Stimulated activated naive CD8-positive, alpha-beta T cell treated with anti-CD3 and anti-CD28 coated beads, Interleukin-15, amount 100 ng/mL, for 72 hours (primary cell): ENCODE results near the gene FEV.

ENCODE experiments used
- ATAC-seq: fragments of 150-1000 bp; cut with Tn5 transposase; 2 replicates; pipeline ENCODE4 v1.10.0; 2021; ENCODE audit warnings: mild to moderate bottlenecking, moderate library complexity
- DNase-seq, 2 donors: peaks; one replicate each; pipeline ENCODE4 v3.0.0; 2021 to 2022
- H3K27ac Mint-ChIP-seq, 2 donors: one replicate each; pipeline ENCODE4 v1.8.0; 2022; ENCODE audit warnings: mild to moderate bottlenecking in 2 of 2, mixed read lengths in 2 of 2, moderate library complexity in 2 of 2
- H3K27me3 Mint-ChIP-seq: one replicate; pipeline ENCODE4 v1.8.0; 2022; ENCODE audit warnings: mixed read lengths
- H3K4me1 Mint-ChIP-seq: one replicate; pipeline ENCODE4 v1.8.0; 2022; ENCODE audit warnings: mild to moderate bottlenecking, mixed read lengths
- H3K4me3 Mint-ChIP-seq, 2 donors: one replicate each; pipeline ENCODE4 v1.8.0; 2022; ENCODE audit warnings: mild to moderate bottlenecking in 2 of 2, mixed read lengths in 2 of 2, moderate library complexity in 1 of 2
- H3K9me3 Mint-ChIP-seq, 2 donors: one replicate each; pipeline ENCODE4 v1.8.0; 2022; ENCODE audit warnings: mixed read lengths in 2 of 2

The FEV gene

GRCh38 chr2:218975060-218975777, 9.8 kb downstream of the FEV start:
- peaks cover 11% of the 10 kb centered on the region for H3K4me1 Mint-ChIP-seq
- H3K27me3 Mint-ChIP-seq = peaks cover 77% of the 10 kb centered on the region
- DNase-seq (no peak), ATAC-seq (no peak)
- H3K9me3 Mint-ChIP-seq = no peaks in the 10 kb centered on the region
- H3K27ac Mint-ChIP-seq = no peak overlapping the region
- no peak overlapping the region for H3K4me3 Mint-ChIP-seq

GRCh38 chr2:218970894-218971293, 14.1 kb downstream of the FEV start:
- DNase-seq (no peak), ATAC-seq (no peak)
- Mint-ChIP-seq H3K4me1 (no peaks in the 10 kb centered on the region), H3K27me3 (peaks cover 71% of the 10 kb centered on the region), H3K27ac (no peak overlapping the region), H3K4me3 (no peak overlapping the region), H3K9me3 (no peaks in the 10 kb centered on the region)

DNA sequence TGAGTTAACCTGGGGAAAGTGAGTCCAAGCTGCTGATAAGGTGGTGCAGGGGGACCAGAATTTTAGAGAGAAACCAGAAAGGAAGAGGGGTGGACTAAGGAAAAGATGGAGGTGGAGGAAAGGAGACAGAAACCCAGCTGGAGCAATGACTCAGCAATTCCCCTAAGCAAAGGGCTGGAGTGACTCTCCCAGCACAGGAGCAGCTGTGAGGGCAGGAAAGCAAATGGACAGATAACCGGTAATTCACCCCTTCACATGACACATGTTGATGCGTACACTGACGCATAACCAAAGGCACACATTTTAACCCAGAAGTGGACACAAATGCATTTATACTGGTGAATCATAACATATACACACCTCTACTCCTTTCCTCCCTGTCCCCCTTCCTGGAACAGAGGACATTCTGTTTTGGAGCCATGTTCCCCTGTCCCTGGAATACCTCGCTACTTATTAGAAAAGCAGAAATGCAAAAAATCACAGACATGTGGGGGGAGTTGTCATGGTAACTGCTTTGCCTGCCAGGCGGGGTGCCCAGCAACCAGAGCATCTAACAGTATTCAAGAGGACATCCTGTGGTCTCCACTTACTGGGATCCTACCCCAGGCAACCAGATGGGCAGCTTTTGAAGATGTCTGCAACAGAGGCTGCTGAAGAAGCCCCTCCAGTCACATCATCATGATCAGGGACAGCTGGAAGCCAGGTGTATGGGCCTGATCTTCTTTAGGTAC, 20.8 kb downstream of the FEV start:
- Mint-ChIP-seq H3K27ac (peak overlapping the region in 1 of 2 donors; percentile 80), H3K4me1 (peaks cover 32% of the 10 kb centered on the region), H3K4me3 (no peak overlapping the region), H3K27me3 (peaks cover 91% of the 10 kb centered on the region), H3K9me3 (no peaks in the 10 kb centered on the region)
- DNase-seq = no peak
- ATAC-seq = no peak

GRCh38 chr2:218963601-218964000, 21.4 kb downstream of the FEV start:
- Mint-ChIP-seq H3K27ac (no peak overlapping the region), H3K4me3 (no peak overlapping the region), H3K4me1 (peaks cover 37% of the 10 kb centered on the region), H3K27me3 (peaks cover 91% of the 10 kb centered on the region), H3K9me3 (no peaks in the 10 kb centered on the region)
- ATAC-seq (no peak), DNase-seq (no peak)

- peaks cover 92% of the 10 kb centered on the region for H3K27me3 Mint-ChIP-seq
- no peak overlapping the region for H3K27ac Mint-ChIP-seq
- peaks cover 37% of the 10 kb centered on the region for H3K4me1 Mint-ChIP-seq
- ATAC-seq = no peak
- H3K4me3 Mint-ChIP-seq = no peak overlapping the region
- H3K9me3 Mint-ChIP-seq = no peaks in the 10 kb centered on the region
- DNase-seq = peak; percentile 52 to 65
Measured at GRCh38 chr2:218962859-218963492, 22.0 kb downstream of the FEV start.

GRCh38 chr2:218961651-218962570, 23.1 kb downstream of the FEV start:
- Mint-ChIP-seq H3K4me3 (no peak overlapping the region), H3K27ac (no peak overlapping the region), H3K4me1 (peaks cover 37% of the 10 kb centered on the region), H3K27me3 (peaks cover 92% of the 10 kb centered on the region), H3K9me3 (no peaks in the 10 kb centered on the region)
- DNase-seq (no peak), ATAC-seq (no peak)

DNA sequence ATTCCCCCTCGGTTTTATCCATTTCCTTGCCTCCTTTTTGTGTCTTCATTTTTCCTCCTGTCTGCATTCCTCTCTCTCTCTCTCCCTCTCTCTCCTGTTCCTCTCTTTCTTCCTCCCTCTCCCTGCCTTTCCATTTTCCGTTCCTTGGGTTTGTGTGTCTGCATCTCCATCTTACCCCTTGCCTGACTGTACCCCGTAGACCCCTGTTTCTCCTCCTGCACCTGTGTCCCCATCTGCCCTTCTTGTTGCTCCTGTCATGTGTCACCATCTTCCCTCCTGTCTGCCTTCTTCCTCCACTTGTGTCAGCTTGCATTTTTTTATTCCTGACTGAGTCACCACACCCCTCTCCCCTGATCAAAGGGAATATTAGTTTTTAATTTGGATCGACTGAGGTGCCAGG, 23.8 kb downstream of the FEV start:
- Mint-ChIP-seq H3K4me3 (peak overlapping the region; percentile 25 to 49), H3K9me3 (no peaks in the 10 kb centered on the region), H3K27ac (no peak overlapping the region), H3K27me3 (peaks cover 94% of the 10 kb centered on the region), H3K4me1 (peaks cover 37% of the 10 kb centered on the region)
- DNase-seq = no peak
- ATAC-seq = no peak

DNA sequence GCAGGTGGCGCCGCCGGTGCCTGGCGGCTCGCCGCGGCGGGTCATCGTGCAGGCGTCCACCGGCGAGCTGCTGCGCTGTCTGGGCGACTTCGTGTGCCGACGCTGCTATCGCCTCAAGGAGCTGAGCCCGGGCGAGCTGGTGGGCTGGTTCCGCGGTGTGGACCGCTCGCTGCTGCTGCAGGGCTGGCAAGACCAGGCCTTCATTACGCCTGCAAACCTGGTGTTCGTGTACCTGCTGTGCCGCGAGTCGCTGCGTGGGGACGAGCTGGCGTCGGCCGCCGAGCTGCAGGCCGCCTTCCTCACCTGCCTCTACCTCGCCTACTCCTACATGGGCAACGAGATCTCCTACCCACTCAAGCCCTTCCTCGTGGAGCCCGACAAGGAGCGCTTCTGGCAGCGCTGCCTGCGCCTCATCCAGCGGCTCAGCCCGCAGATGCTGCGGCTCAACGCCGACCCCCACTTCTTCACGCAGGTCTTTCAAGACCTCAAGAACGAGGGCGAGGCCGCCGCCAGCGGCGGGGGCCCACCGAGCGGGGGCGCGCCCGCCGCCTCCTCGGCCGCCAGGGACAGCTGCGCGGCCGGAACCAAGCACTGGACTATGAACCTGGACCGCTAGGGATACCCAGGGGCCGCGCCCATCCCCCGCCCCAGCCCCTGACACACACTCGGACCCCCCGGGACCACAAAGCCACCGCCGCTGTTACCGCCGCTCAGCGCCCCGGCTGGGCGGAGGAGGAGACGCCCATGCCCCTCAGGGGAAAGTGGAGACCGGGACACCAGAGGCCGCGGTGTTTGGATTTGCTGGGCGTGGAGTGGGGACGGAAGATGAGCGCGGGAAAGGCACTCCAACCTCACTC, 24.4 kb downstream of the FEV start:
- Mint-ChIP-seq H3K27ac (no peak overlapping the region), H3K9me3 (no peaks in the 10 kb centered on the region), H3K4me1 (peaks cover 37% of the 10 kb centered on the region), H3K27me3 (peaks cover 96% of the 10 kb centered on the region), H3K4me3 (peak overlapping the region; percentile 70 to 72)
- DNase-seq = no peak
- ATAC-seq = no peak

DNA sequence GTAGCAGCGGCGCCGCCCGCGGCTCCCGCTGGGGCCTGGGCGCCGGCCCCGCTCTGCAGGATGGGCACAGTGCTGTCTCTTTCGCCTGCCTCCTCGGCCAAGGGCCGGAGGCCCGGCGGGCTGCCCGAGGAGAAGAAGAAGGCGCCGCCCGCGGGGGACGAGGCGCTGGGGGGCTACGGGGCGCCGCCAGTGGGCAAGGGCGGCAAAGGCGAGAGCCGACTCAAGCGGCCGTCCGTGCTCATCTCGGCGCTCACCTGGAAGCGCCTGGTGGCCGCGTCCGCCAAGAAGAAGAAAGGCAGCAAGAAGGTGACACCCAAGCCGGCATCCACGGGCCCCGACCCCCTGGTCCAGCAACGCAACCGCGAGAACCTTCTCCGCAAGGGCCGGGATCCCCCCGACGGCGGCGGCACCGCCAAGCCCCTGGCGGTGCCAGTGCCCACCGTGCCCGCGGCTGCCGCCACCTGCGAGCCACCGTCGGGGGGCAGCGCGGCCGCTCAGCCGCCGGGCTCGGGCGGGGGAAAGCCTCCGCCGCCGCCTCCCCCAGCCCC, 25.1 kb downstream of the FEV start:
- no peak for DNase-seq
- peak; percentile 18 for ATAC-seq
- Mint-ChIP-seq H3K4me3 (peak overlapping the region; percentile 51 to 66), H3K27me3 (peaks cover 96% of the 10 kb centered on the region), H3K4me1 (peaks cover 37% of the 10 kb centered on the region), H3K9me3 (no peaks in the 10 kb centered on the region), H3K27ac (no peak overlapping the region)

DNA sequence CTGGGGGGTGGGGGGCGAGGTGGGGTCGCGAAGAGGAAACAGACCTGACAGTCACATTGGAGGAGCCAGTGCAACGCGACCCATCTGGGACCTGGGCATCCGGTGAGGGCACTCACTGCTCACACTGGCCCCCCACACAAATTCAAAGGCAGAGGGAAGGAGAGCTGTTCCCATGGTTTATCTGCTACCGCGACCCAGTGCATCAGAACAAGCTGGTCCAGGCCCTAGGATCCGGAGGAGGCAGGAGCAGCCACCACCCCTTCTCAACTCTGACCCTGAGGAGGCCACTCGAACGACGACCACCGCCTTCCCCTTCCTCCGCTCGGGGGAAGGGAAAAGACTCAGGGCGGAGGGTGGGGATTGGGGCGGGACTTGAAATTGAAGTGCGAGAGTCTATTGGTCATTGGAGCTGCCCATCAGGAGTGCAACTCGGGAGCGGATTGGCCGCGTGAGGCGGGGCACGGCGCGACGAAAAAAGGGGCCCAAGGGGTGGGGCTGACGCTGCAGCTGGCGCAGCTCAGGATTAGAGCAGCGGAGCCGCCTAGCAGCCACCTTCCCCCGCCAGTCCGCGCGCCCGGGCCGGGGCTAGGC, 25.7 kb downstream of the FEV start, which contains the start of gene CDK5R2:
Gene CDK5R2, plus strand, starts transcription at position 526 of the 591 bp plus-strand sequence. CDS start 155 bp downstream, outside the sequence.
- Mint-ChIP-seq H3K4me1 (peaks cover 37% of the 10 kb centered on the region), H3K27ac (no peak within 1 kb of the TSS), H3K4me3 (peak within 1 kb of the TSS; percentile 70 to 72), H3K9me3 (no peaks in the 10 kb centered on the region), H3K27me3 (peaks cover 96% of the 10 kb centered on the region)
- ATAC-seq (peak; percentile 96), DNase-seq (peak; percentile 86 to 88)

GRCh38 chr2:218958276-218958675, 26.7 kb downstream of the FEV start:
- H3K4me1 Mint-ChIP-seq = peaks cover 30% of the 10 kb centered on the region
- H3K27ac Mint-ChIP-seq = no peak overlapping the region
- H3K27me3 Mint-ChIP-seq = peaks cover 95% of the 10 kb centered on the region

DNA sequence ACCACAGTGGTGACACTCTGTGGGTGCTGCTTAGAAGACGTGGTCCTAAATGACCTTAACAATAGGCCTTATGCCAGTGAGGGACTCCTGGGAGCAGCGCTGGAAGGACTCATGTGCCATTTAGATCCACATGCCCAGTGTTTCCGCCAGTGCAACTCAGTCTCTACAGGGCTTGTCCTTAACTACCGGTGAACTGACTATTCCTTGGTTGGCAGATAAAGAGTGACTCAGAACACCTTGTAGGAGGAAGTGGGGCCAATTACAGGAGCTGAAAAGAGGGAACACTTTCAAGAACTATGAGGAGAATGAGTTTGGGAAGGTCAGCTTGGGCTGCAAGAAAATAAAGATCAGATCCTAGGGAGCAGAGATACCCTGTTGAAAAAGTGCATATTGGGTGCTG, 27.3 kb downstream of the FEV start:
- Mint-ChIP-seq H3K4me1 (peaks cover 24% of the 10 kb centered on the region), H3K4me3 (no peak overlapping the region), H3K27ac (no peak overlapping the region), H3K9me3 (no peaks in the 10 kb centered on the region), H3K27me3 (peaks cover 95% of the 10 kb centered on the region)
- no peak for ATAC-seq
- no peak for DNase-seq

More at GRCh38 chr2:218958276-218958675, 26.7 kb downstream of the FEV start:
- no peak overlapping the region for H3K4me3 Mint-ChIP-seq
- no peak for DNase-seq
- no peaks in the 10 kb centered on the region for H3K9me3 Mint-ChIP-seq
- no peak for ATAC-seq

DNA sequence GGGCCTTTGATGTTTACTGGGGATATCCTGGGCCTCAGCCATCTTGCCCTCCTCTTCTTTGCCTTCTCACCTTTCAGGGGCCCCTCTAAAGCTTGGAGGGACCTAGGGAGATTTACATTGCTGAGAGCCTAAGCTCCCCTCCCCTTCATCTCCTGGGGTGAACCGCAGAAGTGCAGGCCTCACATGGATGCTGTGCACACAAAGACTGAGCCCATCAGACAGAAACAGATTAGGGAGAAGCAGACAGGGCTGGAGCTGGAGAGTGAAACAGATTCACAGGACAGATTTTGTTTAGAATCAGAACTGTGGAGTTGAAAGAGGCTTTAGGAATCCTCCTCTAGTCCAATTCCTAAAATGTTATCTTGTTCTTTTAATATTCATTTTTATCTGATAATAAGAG, 28.9 kb downstream of the FEV start:
- H3K4me1 Mint-ChIP-seq = peaks cover 16% of the 10 kb centered on the region
- DNase-seq = no peak
- H3K27me3 Mint-ChIP-seq = peaks cover 90% of the 10 kb centered on the region
- no peaks in the 10 kb centered on the region for H3K9me3 Mint-ChIP-seq
- no peak for ATAC-seq
- no peak overlapping the region for H3K27ac Mint-ChIP-seq
- no peak overlapping the region for H3K4me3 Mint-ChIP-seq
